Measurements from ENCODE around the gene TENM4. TPM values are rescaled to one million over a fixed set of nuclear protein-coding genes. Genes with fewer than 3 reads are reported as not detected.

TENM4 gene
- total RNA-seq, 1 experiment from 2014 or later, result 9.9 TPM

- no peak for DNase-seq (ENCODE audit: unreplicated experiment)
- no peak overlapping the region for H3K4me3 Mint-ChIP-seq (ENCODE audit: unreplicated experiment)
- ChIA-PET CTCF (interaction anchor here (0.7 to 1.0 kb wide), 2 partner anchors 178 to 179 kb away, joined by 3 read pairs; no protein-coding TSS in a partner anchor), POLR2A (no interaction called here)
- no peak overlapping the region for H3K27ac Mint-ChIP-seq (ENCODE audit: low read depth, unreplicated experiment)
- no peaks in the 10 kb centered on the region for H3K27me3 Mint-ChIP-seq (ENCODE audit: insufficient read depth, unreplicated experiment)
- H3K4me1 Mint-ChIP-seq (ENCODE audit: insufficient read depth, unreplicated experiment), result no peaks in the 10 kb centered on the region
- TF ChIP-seq CTCF (IDR thresholded peaks at IDR 0.05; ENCODE audit: unreplicated experiment), result no peak
- intact Hi-C loops (cut with micrococcal nuclease), result no loop called here
- no peaks in the 10 kb centered on the region for H3K9me3 Mint-ChIP-seq (ENCODE audit: unreplicated experiment)
- no peaks in the 10 kb centered on the region for H3K36me3 Mint-ChIP-seq (ENCODE audit: insufficient read depth, unreplicated experiment)
- BruUV-seq (replicated peaks), result no TSS peak
Observed at GRCh38 chr11:78825591-78826020, 615.2 kb downstream of the TENM4 start.

GRCh38 chr11:78823588-78823987, 617.2 kb downstream of the TENM4 start:
- Mint-ChIP-seq H3K4me1 (ENCODE audit: insufficient read depth, unreplicated experiment) (no peaks in the 10 kb centered on the region), H3K27ac (ENCODE audit: low read depth, unreplicated experiment) (no peak overlapping the region), H3K9me3 (ENCODE audit: unreplicated experiment) (no peaks in the 10 kb centered on the region), H3K36me3 (ENCODE audit: insufficient read depth, unreplicated experiment) (no peaks in the 10 kb centered on the region), H3K4me3 (ENCODE audit: unreplicated experiment) (no peak overlapping the region), H3K27me3 (ENCODE audit: insufficient read depth, unreplicated experiment) (no peaks in the 10 kb centered on the region)
- TF ChIP-seq CTCF (IDR thresholded peaks at IDR 0.05; ENCODE audit: unreplicated experiment), result no peak
- no TSS peak for BruUV-seq (replicated peaks)
- DNase-seq (ENCODE audit: unreplicated experiment), result no peak
- ChIA-PET POLR2A (no interaction called here), CTCF (interaction anchor here (0.7 to 1.4 kb wide), 3 partner anchors 16 to 178 kb away, joined by 3 to 4 read pairs (median 3); no protein-coding TSS in a partner anchor)
- intact Hi-C loops (cut with micrococcal nuclease), result no loop called here

GRCh38 chr11:78822931-78823423, 617.9 kb downstream of the TENM4 start:
- Mint-ChIP-seq H3K36me3 (ENCODE audit: insufficient read depth, unreplicated experiment) (no peaks in the 10 kb centered on the region), H3K27ac (ENCODE audit: low read depth, unreplicated experiment) (no peak overlapping the region), H3K9me3 (ENCODE audit: unreplicated experiment) (no peaks in the 10 kb centered on the region), H3K4me1 (ENCODE audit: insufficient read depth, unreplicated experiment) (no peaks in the 10 kb centered on the region), H3K27me3 (ENCODE audit: insufficient read depth, unreplicated experiment) (no peaks in the 10 kb centered on the region), H3K4me3 (ENCODE audit: unreplicated experiment) (no peak overlapping the region)
- BruUV-seq (replicated peaks), result no TSS peak
- no peak for DNase-seq (ENCODE audit: unreplicated experiment)
- CTCF ChIA-PET, result interaction anchor here (0.9 to 1.4 kb wide), 2 partner anchors 17 to 178 kb away, joined by 3 to 4 read pairs; no protein-coding TSS in a partner anchor
- POLR2A ChIA-PET, result no interaction called here
- no peak for TF ChIP-seq CTCF (IDR thresholded peaks at IDR 0.05; ENCODE audit: unreplicated experiment)
- intact Hi-C loops (cut with micrococcal nuclease), result no loop called here

GRCh38 chr11:78821371-78822306, 619.2 kb downstream of the TENM4 start:
- DNase-seq (ENCODE audit: unreplicated experiment), result no peak
- Mint-ChIP-seq H3K27me3 (ENCODE audit: insufficient read depth, unreplicated experiment) (no peaks in the 10 kb centered on the region), H3K36me3 (ENCODE audit: insufficient read depth, unreplicated experiment) (no peaks in the 10 kb centered on the region), H3K4me3 (ENCODE audit: unreplicated experiment) (no peak overlapping the region), H3K4me1 (ENCODE audit: insufficient read depth, unreplicated experiment) (no peaks in the 10 kb centered on the region), H3K9me3 (ENCODE audit: unreplicated experiment) (no peaks in the 10 kb centered on the region), H3K27ac (ENCODE audit: low read depth, unreplicated experiment) (no peak overlapping the region)
- BruUV-seq (replicated peaks), result no TSS peak
- CTCF ChIA-PET, result no interaction called here
- intact Hi-C loops (cut with micrococcal nuclease), result no loop called here
- POLR2A ChIA-PET, result no interaction called here
- no peak for TF ChIP-seq CTCF (IDR thresholded peaks at IDR 0.05; ENCODE audit: unreplicated experiment)

Data from MCF 10A (cell line).